Sigmoid colon (tissue), 7 donors: Measurements from ENCODE around the gene POLD1. TPM values are rescaled to one million over a fixed set of nuclear protein-coding genes. Genes with fewer than 3 reads are reported as not detected.

Experiments used
- DNase-seq: peaks from one replicate; pipeline ENCODE4 v3.0.0-alpha.2; 2019
- H3K27ac ChIP-seq, 4 donors: fragments of 200-600 bp; sonication (generic); one replicate each; pipeline ENCODE4 v1.5.1; 2016 to 2019; ENCODE audit warnings: mild to moderate bottlenecking in 1 of 4
- H3K27me3 ChIP-seq, 3 donors: fragments of 200-600 bp; sonication (generic); one replicate each; pipeline ENCODE4 v1.5.1; 2019; ENCODE audit warnings: mild to moderate bottlenecking in 1 of 3
- H3K36me3 ChIP-seq, 4 donors: fragments of 200-600 bp; sonication (generic); one replicate each; pipeline ENCODE4 v1.5.1; 2016 to 2019
- H3K4me1 ChIP-seq, 4 donors: fragments of 200-600 bp; sonication (generic); one replicate each; pipeline ENCODE4 v1.5.1; 2017 to 2019
- H3K4me3 ChIP-seq, 4 donors: fragments of 200-600 bp; sonication (generic); one replicate each; pipeline ENCODE4 v1.5.1; 2017 to 2019; ENCODE audit warnings: mild to moderate bottlenecking in 2 of 4, moderate library complexity in 1 of 4
- H3K9me3 ChIP-seq, 4 donors: fragments of 200-600 bp in 3 of 4; sonication (generic) in 3 of 4; one replicate each; pipeline versions ENCODE4 v1.5.1 to v1.6.1; 2013 to 2019
- CTCF ChIP-seq, 4 experiments: fragments of 450-650 bp in 3 of 4; fragments of 200-600 bp in 1 of 4; IDR thresholded peaks; one replicate each; pipeline ENCODE4 v1.5.1; 2016 to 2019; ENCODE audit warnings: antibody characterized with exemption in 4 of 4, mild to moderate bottlenecking in 3 of 4, moderate library complexity in 2 of 4
- EP300 ChIP-seq, 4 donors: sonication (generic); formaldehyde crosslinking; IDR thresholded peaks; one replicate each; pipeline ENCODE4 v1.6.1; 2017; ENCODE audit warnings: antibody characterized with exemption in 4 of 4
- POLR2A ChIP-seq, 2 donors: fragments of 450-650 bp; IDR thresholded peaks; one replicate each; pipeline ENCODE4 v1.6.1; 2016; ENCODE audit warnings: antibody characterized with exemption in 2 of 2, mild to moderate bottlenecking in 2 of 2, moderate library complexity in 2 of 2
- POLR2AphosphoS5 ChIP-seq, 4 donors: sonication (generic); formaldehyde crosslinking; IDR thresholded peaks; one replicate each; pipeline ENCODE4 v1.6.1; 2017; ENCODE audit warnings: antibody characterized with exemption in 4 of 4
- WGBS, 2 donors: extraction: QIAGEN DNeasy Blood & Tissue Kit; methylation state at CpG; one replicate each; pipeline ENCODE4 v1.1.7; 2013; 5-methylcytosine and 5-hydroxymethylcytosine counted together
- intact Hi-C: fragments of 100-400 bp; cut with DNase I; formaldehyde crosslinking; loops from one replicate; pipeline ENCODE4 v1.15.1; 2023
- polyA plus RNA-seq, 3 donors: library from polyadenylated mRNA; stranded (reverse); fragments of 200-250 nt; gene quantifications; one replicate each; pipeline ENCODE4 v1.2.3, GENCODE V29; 2013
- total RNA-seq, 4 donors: library from RNA; depleted of rRNA; stranded (reverse); fragments of >200 nt; gene quantifications; one replicate each; pipeline ENCODE4 v1.1.0, GENCODE V29; 2016
- donor health status: healthy with polysubstance abuse.
- donor health status: Bipolar disorder and iron deficiency.
- donor health status: healthy.

Gene POLD1
- total and polyA plus RNA-seq, 7 donors, result 9.6 to 44.2 (median 10.8) TPM

DNA sequence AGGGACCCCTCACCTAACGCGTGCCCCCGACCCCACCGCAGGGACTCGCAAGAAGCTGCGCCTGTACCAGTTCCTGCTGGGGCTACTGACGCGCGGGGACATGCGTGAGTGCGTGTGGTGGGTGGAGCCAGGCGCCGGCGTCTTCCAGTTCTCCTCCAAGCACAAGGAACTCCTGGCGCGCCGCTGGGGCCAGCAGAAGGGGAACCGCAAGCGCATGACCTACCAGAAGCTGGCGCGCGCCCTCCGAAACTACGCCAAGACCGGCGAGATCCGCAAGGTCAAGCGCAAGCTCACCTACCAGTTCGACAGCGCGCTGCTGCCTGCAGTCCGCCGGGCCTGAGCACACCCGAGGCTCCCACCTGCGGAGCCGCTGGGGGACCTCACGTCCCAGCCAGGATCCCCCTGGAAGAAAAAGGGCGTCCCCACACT is 43.9 kb downstream of the POLD1 start:
- H3K36me3 ChIP-seq, result no peaks in the 10 kb centered on the region
- peaks cover 0 to 26% (median 18%) of the 10 kb centered on the region in 4 donors for H3K4me1 ChIP-seq
- peak; percentile 94 for DNase-seq
- 5 to 32% methylated on average over 38 of the region's 38 CpGs for WGBS, 2 donors
- peak in 3 of 4 donors; percentile 22 to 73 (median 30) for TF ChIP-seq POLR2AphosphoS5 (IDR thresholded peaks at IDR 0.05)
- peak in 1 of 2 donors; percentile 5 for TF ChIP-seq POLR2A (IDR thresholded peaks at IDR 0.05)
- TF ChIP-seq CTCF (IDR thresholded peaks at IDR 0.05), result no peak
- TF ChIP-seq EP300 (IDR thresholded peaks at IDR 0.05), result peak in 1 of 4 donors; percentile 42
- H3K27ac ChIP-seq, result peak overlapping the region in 2 of 4 donors; percentile 40 to 48
- H3K4me3 ChIP-seq, result peak overlapping the region in 3 of 4 donors; percentile 16 to 34 (median 31)
- intact Hi-C loops, result no loop called here
- no peaks in the 10 kb centered on the region for H3K9me3 ChIP-seq
- peaks cover 11 to 53% (median 45%) of the 10 kb centered on the region in 3 donors for H3K27me3 ChIP-seq

- no peak for TF ChIP-seq POLR2A (IDR thresholded peaks at IDR 0.05)
- TF ChIP-seq CTCF (IDR thresholded peaks at IDR 0.05), result no peak
- TF ChIP-seq EP300 (IDR thresholded peaks at IDR 0.05), result no peak
- TF ChIP-seq POLR2AphosphoS5 (IDR thresholded peaks at IDR 0.05), result no peak
- H3K4me1 ChIP-seq, result peaks cover 0 to 26% (median 18%) of the 10 kb centered on the region in 4 donors
- no peak overlapping the region for H3K27ac ChIP-seq
- H3K27me3 ChIP-seq, result peaks cover 12 to 54% (median 47%) of the 10 kb centered on the region in 3 donors
- WGBS, 2 donors, result 85 to 87% methylated on average over 7 of the region's 7 CpGs
- intact Hi-C loops, result no loop called here
- H3K9me3 ChIP-seq, result no peaks in the 10 kb centered on the region
- no peaks in the 10 kb centered on the region for H3K36me3 ChIP-seq
- no peak for DNase-seq
- H3K4me3 ChIP-seq, result no peak overlapping the region
These were observed 44.8 kb downstream of the POLD1 start for GRCh38 chr19:50428772-50429463.

- no peak for DNase-seq
These were observed 46.8 kb downstream of the POLD1 start for GRCh38 chr19:50430888-50431342.

More at GRCh38 chr19:50430888-50431342, 46.8 kb downstream of the POLD1 start:
- WGBS, 2 donors, result 13 to 32% methylated on average over 13 of the region's 13 CpGs
- H3K27me3 ChIP-seq, result peaks cover 12 to 61% (median 61%) of the 10 kb centered on the region in 3 donors
- no peaks in the 10 kb centered on the region for H3K36me3 ChIP-seq
- H3K4me1 ChIP-seq, result peaks cover 0 to 26% (median 18%) of the 10 kb centered on the region in 4 donors
- intact Hi-C loops, result loop anchor here (5.0 kb wide), 1 partner anchor 49 kb away; the partner anchor contains the start of gene POLD1
- peak overlapping the region in 3 of 4 donors; percentile 34 to 66 (median 47) for H3K27ac ChIP-seq
- peak overlapping the region in 3 of 4 donors; percentile 51 to 63 (median 59) for H3K4me3 ChIP-seq
- TF ChIP-seq EP300 (IDR thresholded peaks at IDR 0.05) (no peak), CTCF (IDR thresholded peaks at IDR 0.05) (no peak), POLR2A (IDR thresholded peaks at IDR 0.05) (no peak), POLR2AphosphoS5 (IDR thresholded peaks at IDR 0.05) (no peak)
- no peaks in the 10 kb centered on the region for H3K9me3 ChIP-seq
